HL-60 (cell line): Measurements from ENCODE around the gene MECR.

ENCODE experiments used
- DNase-seq, 2 experiments: peaks; one replicate each; pipeline ENCODE4 v3.0.0-alpha.2; 2010 to 2020; ENCODE audit warnings: low read depth in 1 of 2, low spot score in 1 of 2
- H3K27ac ChIP-seq: fragments of 250-450 bp; sonication (Bioruptor Pico); replicated peaks from 2 replicates; pipeline ENCODE4 v1.5.1; 2020; ENCODE audit warnings: mild to moderate bottlenecking, moderate library complexity
- H3K27me3 ChIP-seq: fragments of 250-450 bp; sonication (Bioruptor Pico); 2 replicates; pipeline ENCODE4 v1.5.1; 2021; ENCODE audit warnings: mild to moderate bottlenecking, moderate library complexity; ENCODE audit not compliant: insufficient read depth, poor library complexity, severe bottlenecking
- H3K4me3 ChIP-seq: replicated peaks from 2 replicates; pipeline ENCODE4 v1.5.1; 2011; ENCODE audit warnings: mild to moderate bottlenecking, control low read depth, low read length; ENCODE audit not compliant: insufficient read depth
- GABPA ChIP-seq: IDR thresholded peaks from 2 replicates; pipeline ENCODE4 v1.6.1; 2012; ENCODE audit warnings: low read depth
- POLR2AphosphoS5 ChIP-seq: IDR thresholded peaks from 2 replicates; pipeline ENCODE4 v1.6.1; 2012; ENCODE audit warnings: low read depth
- SPI1 ChIP-seq: IDR thresholded peaks from 2 replicates; pipeline ENCODE4 v1.6.1; 2012; ENCODE audit warnings: low read depth, mild to moderate bottlenecking, borderline replicate concordance
- TF ChIP-seq, protein P1 (sequence below): IDR thresholded peaks from 2 replicates; pipeline ENCODE4 v1.6.1; 2012; ENCODE audit warnings: low read depth; ENCODE audit not compliant: insufficient replicate concordance
- TF ChIP-seq, protein P2 (sequence below): IDR thresholded peaks from one replicate; pipeline ENCODE4 v1.5.1; 2011; ENCODE audit warnings: low read length, control low read depth, inconsistent platforms; ENCODE audit not compliant: insufficient read depth

The MECR gene

GRCh38 chr1:29267321-29268070 is 36.8 kb upstream of the MECR start:
- TF ChIP-seq GABPA (no peak), SPI1 (no peak), POLR2AphosphoS5 (no peak)
- TF ChIP-seq, protein P1, sequence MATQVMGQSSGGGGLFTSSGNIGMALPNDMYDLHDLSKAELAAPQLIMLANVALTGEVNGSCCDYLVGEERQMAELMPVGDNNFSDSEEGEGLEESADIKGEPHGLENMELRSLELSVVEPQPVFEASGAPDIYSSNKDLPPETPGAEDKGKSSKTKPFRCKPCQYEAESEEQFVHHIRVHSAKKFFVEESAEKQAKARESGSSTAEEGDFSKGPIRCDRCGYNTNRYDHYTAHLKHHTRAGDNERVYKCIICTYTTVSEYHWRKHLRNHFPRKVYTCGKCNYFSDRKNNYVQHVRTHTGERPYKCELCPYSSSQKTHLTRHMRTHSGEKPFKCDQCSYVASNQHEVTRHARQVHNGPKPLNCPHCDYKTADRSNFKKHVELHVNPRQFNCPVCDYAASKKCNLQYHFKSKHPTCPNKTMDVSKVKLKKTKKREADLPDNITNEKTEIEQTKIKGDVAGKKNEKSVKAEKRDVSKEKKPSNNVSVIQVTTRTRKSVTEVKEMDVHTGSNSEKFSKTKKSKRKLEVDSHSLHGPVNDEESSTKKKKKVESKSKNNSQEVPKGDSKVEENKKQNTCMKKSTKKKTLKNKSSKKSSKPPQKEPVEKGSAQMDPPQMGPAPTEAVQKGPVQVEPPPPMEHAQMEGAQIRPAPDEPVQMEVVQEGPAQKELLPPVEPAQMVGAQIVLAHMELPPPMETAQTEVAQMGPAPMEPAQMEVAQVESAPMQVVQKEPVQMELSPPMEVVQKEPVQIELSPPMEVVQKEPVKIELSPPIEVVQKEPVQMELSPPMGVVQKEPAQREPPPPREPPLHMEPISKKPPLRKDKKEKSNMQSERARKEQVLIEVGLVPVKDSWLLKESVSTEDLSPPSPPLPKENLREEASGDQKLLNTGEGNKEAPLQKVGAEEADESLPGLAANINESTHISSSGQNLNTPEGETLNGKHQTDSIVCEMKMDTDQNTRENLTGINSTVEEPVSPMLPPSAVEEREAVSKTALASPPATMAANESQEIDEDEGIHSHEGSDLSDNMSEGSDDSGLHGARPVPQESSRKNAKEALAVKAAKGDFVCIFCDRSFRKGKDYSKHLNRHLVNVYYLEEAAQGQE, result no peak
- TF ChIP-seq, protein P2, sequence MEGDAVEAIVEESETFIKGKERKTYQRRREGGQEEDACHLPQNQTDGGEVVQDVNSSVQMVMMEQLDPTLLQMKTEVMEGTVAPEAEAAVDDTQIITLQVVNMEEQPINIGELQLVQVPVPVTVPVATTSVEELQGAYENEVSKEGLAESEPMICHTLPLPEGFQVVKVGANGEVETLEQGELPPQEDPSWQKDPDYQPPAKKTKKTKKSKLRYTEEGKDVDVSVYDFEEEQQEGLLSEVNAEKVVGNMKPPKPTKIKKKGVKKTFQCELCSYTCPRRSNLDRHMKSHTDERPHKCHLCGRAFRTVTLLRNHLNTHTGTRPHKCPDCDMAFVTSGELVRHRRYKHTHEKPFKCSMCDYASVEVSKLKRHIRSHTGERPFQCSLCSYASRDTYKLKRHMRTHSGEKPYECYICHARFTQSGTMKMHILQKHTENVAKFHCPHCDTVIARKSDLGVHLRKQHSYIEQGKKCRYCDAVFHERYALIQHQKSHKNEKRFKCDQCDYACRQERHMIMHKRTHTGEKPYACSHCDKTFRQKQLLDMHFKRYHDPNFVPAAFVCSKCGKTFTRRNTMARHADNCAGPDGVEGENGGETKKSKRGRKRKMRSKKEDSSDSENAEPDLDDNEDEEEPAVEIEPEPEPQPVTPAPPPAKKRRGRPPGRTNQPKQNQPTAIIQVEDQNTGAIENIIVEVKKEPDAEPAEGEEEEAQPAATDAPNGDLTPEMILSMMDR, result no peak
- Histone ChIP-seq H3K27ac (no peak overlapping the region), H3K27me3 (peaks cover 10% of the 10 kb centered on the region), H3K4me3 (no peak overlapping the region)
- no peak for DNase-seq

DNA sequence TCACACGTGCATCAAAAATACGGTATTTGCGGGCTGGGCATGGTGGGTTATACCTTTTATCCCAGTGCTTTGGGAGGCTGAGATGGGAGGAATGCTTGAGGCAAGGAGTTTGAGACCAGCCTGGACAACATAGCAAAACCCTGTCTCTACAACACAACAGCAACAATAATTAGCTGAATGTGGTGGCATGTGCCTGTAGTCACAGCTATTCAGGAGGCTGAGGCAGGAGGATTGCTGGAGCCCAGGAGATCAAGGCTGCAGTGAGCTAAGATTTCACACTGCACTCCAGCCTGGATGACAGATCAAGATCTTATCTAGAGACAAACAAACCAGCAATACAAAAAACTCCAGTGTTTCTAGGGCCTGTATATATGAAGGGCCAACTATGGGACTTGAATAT is 36.2 kb upstream of the MECR start:
- H3K27ac ChIP-seq, result no peak overlapping the region
- H3K4me3 ChIP-seq, result no peak overlapping the region
- no peak for TF ChIP-seq POLR2AphosphoS5
- no peak for TF ChIP-seq GABPA
- TF ChIP-seq, protein P2, result no peak
- TF ChIP-seq, protein P1, result no peak
- no peak for TF ChIP-seq SPI1

DNA sequence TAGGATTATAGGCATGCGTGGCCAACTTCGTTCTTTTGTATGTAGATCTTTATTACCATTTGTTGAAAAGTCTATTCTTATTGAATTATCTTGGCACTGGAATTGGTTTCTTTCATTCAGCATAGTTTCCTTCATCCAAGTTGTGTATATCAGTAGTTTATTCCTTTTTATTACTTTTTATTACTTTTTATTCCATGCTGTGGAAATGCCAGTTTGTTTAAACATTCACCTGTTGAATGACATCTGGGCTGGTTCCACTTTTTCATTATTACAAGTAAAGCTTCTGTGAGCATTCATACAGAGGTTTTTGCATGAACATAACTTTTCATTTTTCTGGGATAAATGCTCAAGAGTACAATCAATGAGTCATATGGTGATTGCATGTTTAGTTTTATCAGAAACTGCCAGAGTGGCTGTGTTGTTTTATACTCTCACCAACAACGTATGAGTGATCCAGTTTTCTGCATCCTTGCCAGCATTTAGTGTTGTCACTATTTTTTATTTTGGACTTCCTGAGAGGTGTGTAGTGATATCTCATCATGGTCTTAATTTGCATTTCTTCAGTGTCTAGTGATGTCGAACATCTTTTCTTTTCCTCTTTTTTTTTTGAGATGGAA is 34.1 kb upstream of the MECR start:
- H3K27ac ChIP-seq, result no peak overlapping the region
- DNase-seq, result no peak
- TF ChIP-seq SPI1, result no peak
- TF ChIP-seq GABPA, result no peak
- no peak for TF ChIP-seq POLR2AphosphoS5
- TF ChIP-seq, protein P1, result no peak
- TF ChIP-seq, protein P2, result no peak

More for the DNA sequence above, 36.2 kb upstream of the MECR start:
- no peak for DNase-seq
- H3K27me3 ChIP-seq, result peaks cover 13% of the 10 kb centered on the region

More for the DNA sequence above, 34.1 kb upstream of the MECR start:
- Histone ChIP-seq H3K4me3 (no peak overlapping the region), H3K27me3 (peaks cover 26% of the 10 kb centered on the region)
